Activated naive CD8-positive, alpha-beta T cell treated with anti-CD3 and anti-CD28 coated beads, Interleukin-2, amount 50 U/mL, for 24 hours (primary cell): ENCODE data around the gene ZBTB49.

Experiments
- ATAC-seq: fragments of 150-1000 bp; cut with Tn5 transposase; one replicate; pipeline ENCODE4 v1.10.0; 2021
- DNase-seq: peaks from one replicate; pipeline ENCODE4 v3.0.0; 2021
- H3K27ac Mint-ChIP-seq: one replicate; pipeline ENCODE4 v1.8.0; 2021; ENCODE audit warnings: mild to moderate bottlenecking, mixed read lengths
- H3K27me3 Mint-ChIP-seq: one replicate; pipeline ENCODE4 v1.8.0; 2021; ENCODE audit warnings: mixed read lengths
- H3K36me3 Mint-ChIP-seq: one replicate; pipeline ENCODE4 v1.8.0; 2021; ENCODE audit warnings: low read depth, mixed read lengths
- H3K4me1 Mint-ChIP-seq: one replicate; pipeline ENCODE4 v1.8.0; 2021; ENCODE audit warnings: mixed read lengths
- H3K4me3 Mint-ChIP-seq: one replicate; pipeline ENCODE4 v1.8.0; 2021; ENCODE audit warnings: mild to moderate bottlenecking, moderate library complexity, mixed read lengths
- H3K9me3 Mint-ChIP-seq: one replicate; pipeline ENCODE4 v1.8.0; 2021; ENCODE audit warnings: mixed read lengths

ZBTB49 gene

DNA sequence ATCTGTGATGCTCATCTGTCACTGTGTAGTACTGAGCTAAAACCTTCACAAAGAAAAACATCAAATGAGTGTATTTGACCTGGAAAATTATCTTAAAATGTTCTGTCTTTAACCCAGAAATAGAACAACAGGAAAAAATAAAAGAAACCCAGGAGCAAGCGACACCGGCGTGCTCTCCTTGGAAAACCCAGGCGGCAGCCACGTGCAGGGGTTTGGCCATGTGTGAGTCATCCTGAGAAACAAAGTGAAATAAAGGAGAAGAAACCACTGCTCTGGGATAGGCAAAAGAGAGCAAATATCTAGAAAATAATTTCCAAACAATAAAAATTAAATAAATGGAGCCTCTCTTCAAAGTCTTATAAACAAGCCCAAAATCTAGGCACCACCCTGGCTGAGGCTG is 22.1 kb upstream of the ZBTB49 start:
- no peaks in the 10 kb centered on the region for H3K27me3 Mint-ChIP-seq
- no peaks in the 10 kb centered on the region for H3K9me3 Mint-ChIP-seq
- H3K4me1 Mint-ChIP-seq = peaks cover 33% of the 10 kb centered on the region
- H3K36me3 Mint-ChIP-seq = peaks cover 47% of the 10 kb centered on the region
- no peak overlapping the region for H3K4me3 Mint-ChIP-seq
- no peak for DNase-seq
- no peak overlapping the region for H3K27ac Mint-ChIP-seq
- no peak for ATAC-seq

DNA sequence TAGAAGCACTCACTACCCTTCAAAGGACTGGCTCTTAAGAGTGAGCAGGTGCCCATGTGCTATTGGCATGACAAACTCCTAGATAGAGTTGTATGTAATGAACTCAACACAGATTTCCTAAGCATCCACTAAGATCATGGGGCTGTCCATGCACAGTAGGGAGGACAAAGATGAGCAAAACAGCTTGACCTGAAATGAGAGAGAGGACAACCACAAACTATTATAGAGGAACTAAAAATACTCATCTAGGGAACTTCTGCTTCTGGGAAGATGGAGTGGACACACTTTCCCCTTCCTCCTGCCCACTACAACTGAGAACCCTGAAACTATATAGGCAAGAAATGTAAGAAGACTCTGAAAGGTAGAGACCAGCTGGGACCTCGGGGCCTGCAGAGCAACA is 21.3 kb upstream of the ZBTB49 start:
- Mint-ChIP-seq H3K4me1 (peaks cover 33% of the 10 kb centered on the region), H3K27ac (peak overlapping the region; percentile 73), H3K9me3 (no peaks in the 10 kb centered on the region), H3K4me3 (peak overlapping the region; percentile 57), H3K27me3 (no peaks in the 10 kb centered on the region), H3K36me3 (peaks cover 53% of the 10 kb centered on the region)
- ATAC-seq (no peak), DNase-seq (no peak)

DNA sequence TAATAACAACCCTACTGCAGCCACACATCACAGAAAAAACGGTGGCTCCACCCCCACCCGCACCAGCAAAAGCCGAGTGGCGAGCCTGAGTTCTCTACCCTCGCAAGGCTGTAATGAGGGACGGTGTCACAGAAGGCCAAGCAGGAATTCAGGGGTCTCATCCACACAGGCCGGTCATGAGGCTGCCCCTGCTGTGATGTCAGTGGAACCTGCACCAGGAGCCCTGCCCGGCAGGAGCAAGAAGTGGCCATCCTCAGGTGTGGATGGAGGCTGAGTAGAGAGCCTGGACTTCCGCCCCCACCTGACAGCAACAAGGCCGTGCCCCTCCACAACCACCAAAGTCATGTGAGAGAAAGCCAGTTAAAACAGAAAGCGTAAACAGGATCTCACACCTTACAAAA is 20.7 kb upstream of the ZBTB49 start:
- Mint-ChIP-seq H3K9me3 (no peaks in the 10 kb centered on the region), H3K27ac (peak overlapping the region; percentile 73), H3K27me3 (no peaks in the 10 kb centered on the region), H3K36me3 (peaks cover 56% of the 10 kb centered on the region), H3K4me1 (peaks cover 33% of the 10 kb centered on the region), H3K4me3 (peak overlapping the region; percentile 30)
- ATAC-seq (no peak), DNase-seq (no peak)

DNA sequence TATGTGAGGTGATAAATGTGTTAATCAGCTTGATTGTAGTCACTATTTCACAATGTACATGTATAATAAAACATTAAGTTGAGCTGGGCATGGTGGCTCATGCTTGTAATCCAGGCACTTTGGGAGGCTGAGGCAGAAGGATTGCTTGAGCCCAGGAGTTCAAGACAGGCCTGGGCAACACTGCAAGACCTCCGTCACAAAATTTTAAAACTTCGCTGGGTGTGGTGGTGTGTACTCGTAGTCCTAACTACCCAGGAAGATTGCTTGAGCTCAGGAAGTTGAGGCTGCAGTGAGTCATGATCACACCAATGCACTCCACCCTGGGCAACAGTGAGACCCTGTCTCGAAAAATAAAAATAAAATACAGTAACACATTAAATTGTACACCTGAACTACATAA is 20.2 kb upstream of the ZBTB49 start:
- ATAC-seq (no peak), DNase-seq (no peak)
- H3K9me3 Mint-ChIP-seq = no peaks in the 10 kb centered on the region
- peaks cover 61% of the 10 kb centered on the region for H3K36me3 Mint-ChIP-seq
- H3K4me3 Mint-ChIP-seq = peak overlapping the region; percentile 30
- peaks cover 33% of the 10 kb centered on the region for H3K4me1 Mint-ChIP-seq
- H3K27me3 Mint-ChIP-seq = no peaks in the 10 kb centered on the region
- peak overlapping the region; percentile 73 for H3K27ac Mint-ChIP-seq

DNA sequence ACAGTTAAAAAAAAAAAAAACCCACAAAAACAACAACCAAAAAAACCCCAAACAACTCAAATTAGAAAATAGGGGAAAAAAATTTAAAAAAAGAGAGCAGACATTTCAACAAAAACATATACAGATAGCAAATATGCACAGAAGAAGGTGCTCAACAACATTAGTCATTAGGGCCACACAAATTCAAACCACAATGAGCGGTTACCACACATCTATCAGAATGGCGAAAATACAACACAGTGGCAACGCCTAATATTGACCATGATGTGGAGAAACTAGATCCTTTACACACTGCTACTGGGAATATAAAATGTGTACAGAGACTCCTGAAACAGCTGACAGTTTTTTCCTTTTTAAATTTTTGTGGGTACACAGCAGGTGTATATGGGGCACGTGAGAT is 19.5 kb upstream of the ZBTB49 start:
- Mint-ChIP-seq H3K27ac (no peak overlapping the region), H3K36me3 (peaks cover 67% of the 10 kb centered on the region), H3K9me3 (no peaks in the 10 kb centered on the region), H3K27me3 (no peaks in the 10 kb centered on the region), H3K4me3 (no peak overlapping the region), H3K4me1 (peaks cover 33% of the 10 kb centered on the region)
- DNase-seq (no peak), ATAC-seq (no peak)

DNA sequence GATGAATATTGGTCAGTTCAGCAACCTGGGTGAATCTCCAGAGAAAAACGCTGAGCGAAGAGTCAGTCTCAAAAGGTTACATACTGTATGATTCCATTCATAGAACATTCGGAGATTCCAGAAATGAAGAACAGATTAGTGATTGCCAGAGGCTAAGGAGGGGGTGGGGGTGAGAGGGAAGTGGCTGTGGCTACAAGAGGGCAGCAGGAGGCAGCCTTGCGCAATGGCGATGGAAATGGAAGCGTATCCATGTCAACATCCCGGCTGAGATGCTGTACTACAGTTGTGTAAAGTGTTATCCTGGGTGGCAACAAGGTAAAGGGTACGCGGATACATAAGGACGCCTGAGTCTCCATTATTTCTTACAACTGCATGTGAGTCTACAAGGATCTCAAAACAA is 18.1 kb upstream of the ZBTB49 start:
- H3K27ac Mint-ChIP-seq = no peak overlapping the region

DNA sequence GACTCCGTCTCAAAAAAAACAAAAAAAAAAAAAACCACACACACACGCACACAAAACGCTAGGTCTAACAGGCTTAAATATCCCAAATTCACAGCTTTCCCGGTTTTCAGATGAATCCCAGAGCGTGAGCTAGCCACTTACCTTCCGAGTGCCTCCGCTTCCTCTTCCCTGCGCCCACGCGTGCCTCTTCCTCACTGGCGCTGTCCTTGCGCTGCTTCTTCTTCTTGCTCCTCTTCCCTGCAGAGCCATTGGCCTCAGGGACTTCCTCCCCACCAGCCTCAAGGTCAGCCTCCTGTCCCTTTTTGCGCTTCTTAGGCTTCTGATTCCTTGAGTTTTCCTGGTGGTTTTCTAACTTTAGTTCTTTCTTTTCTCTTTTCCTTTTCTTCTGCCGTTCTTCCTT is 15.8 kb upstream of the ZBTB49 start:
- no peak for DNase-seq
- peak overlapping the region; percentile 53 for H3K27ac Mint-ChIP-seq

More for the DNA sequence above, 18.1 kb upstream of the ZBTB49 start:
- Mint-ChIP-seq H3K27me3 (no peaks in the 10 kb centered on the region), H3K4me1 (peaks cover 28% of the 10 kb centered on the region), H3K4me3 (no peak overlapping the region), H3K9me3 (no peaks in the 10 kb centered on the region), H3K36me3 (peaks cover 62% of the 10 kb centered on the region)
- ATAC-seq (no peak), DNase-seq (no peak)

DNA sequence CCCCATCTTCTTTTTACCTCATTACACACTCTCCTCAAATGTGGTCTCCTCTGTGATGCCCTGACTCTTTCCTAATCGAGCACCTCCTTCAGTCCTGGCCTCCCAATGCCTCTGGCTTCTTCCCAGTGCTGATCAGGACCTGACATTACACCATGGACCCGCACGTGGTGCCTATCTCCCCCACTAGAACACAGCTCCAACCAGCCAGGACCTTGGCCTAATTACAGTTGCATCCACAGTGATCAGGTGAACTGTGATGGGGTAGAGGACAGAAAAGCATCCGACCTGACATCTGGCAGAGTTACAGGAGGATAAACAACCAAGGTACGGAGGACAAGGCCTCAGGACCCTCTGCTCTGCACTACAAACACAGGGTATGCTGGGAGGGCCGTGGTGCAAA is 12.5 kb upstream of the ZBTB49 start:
- DNase-seq (no peak), ATAC-seq (no peak)
- no peaks in the 10 kb centered on the region for H3K4me1 Mint-ChIP-seq
- H3K36me3 Mint-ChIP-seq = peaks cover 68% of the 10 kb centered on the region
- H3K4me3 Mint-ChIP-seq = no peak overlapping the region
- H3K27ac Mint-ChIP-seq = no peak overlapping the region
- no peaks in the 10 kb centered on the region for H3K27me3 Mint-ChIP-seq
- no peaks in the 10 kb centered on the region for H3K9me3 Mint-ChIP-seq

More for the DNA sequence above, 15.8 kb upstream of the ZBTB49 start:
- peaks cover 20% of the 10 kb centered on the region for H3K4me1 Mint-ChIP-seq
- no peaks in the 10 kb centered on the region for H3K27me3 Mint-ChIP-seq
- no peaks in the 10 kb centered on the region for H3K9me3 Mint-ChIP-seq
- no peak overlapping the region for H3K4me3 Mint-ChIP-seq
- peaks cover 66% of the 10 kb centered on the region for H3K36me3 Mint-ChIP-seq
- ATAC-seq = no peak

DNA sequence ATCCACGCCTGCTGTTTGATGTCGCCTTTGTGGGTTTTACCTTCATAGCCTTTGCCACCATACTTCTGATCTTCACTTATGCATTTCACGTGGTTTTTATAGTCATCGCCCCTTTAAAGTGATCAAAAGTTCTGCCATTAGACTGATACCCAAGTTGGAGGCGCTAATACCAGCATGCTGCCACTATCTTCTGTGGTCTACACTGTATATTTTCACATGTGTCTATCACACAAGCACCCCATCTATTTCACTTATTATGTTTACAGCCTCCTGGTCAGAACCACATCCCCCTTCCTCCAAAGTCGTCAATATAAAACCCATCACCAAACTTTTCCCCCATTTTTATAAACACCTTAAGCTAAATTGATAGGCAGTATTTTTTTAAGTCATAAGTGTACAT is 8.3 kb upstream of the ZBTB49 start:
- ATAC-seq = no peak
- H3K4me1 Mint-ChIP-seq = peaks cover 10% of the 10 kb centered on the region
- no peak overlapping the region for H3K27ac Mint-ChIP-seq
- peaks cover 71% of the 10 kb centered on the region for H3K36me3 Mint-ChIP-seq
- no peaks in the 10 kb centered on the region for H3K9me3 Mint-ChIP-seq
- no peak for DNase-seq
- no peaks in the 10 kb centered on the region for H3K27me3 Mint-ChIP-seq
- no peak overlapping the region for H3K4me3 Mint-ChIP-seq

DNA sequence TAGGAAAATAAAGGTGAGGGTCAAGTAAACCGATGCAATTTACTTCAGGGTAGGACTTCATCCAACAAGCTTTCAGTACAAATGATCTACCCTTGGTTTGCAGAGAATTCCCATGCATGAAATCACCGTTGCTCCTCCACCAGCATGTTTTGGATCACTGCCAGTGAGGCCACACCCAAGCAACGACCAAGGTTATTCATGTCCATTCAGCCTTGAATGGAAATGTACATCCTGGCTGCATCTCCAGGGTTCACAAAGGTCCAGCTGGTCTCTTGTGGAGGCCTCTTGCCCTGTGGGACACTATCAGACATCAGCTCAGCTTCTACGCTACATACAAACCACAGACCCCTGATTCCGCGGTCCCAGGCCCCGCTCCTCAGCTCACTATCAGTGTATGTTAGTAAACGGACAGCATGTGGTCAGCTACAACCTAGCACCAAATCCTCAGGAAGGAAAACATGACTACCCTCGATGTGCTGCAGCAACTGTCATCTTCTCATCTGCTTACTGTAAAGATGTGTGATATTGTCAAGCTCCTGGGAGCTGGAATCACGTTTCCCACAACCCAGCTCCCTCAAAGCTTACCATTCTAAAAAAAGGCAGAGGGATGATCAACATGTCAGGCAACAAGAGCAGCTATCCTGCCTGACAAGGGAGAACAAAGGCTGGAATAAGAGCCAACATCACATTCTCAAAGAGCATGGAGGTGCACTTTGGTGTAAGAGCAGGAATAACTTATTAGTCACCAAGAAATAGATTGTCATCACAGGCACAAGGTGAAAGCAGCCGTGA is 5.0 kb upstream of the ZBTB49 start:
- no peaks in the 10 kb centered on the region for H3K9me3 Mint-ChIP-seq
- H3K4me3 Mint-ChIP-seq = no peak overlapping the region
- DNase-seq (no peak), ATAC-seq (no peak)
- no peak overlapping the region for H3K27ac Mint-ChIP-seq
- peaks cover 36% of the 10 kb centered on the region for H3K4me1 Mint-ChIP-seq
- no peaks in the 10 kb centered on the region for H3K27me3 Mint-ChIP-seq
- H3K36me3 Mint-ChIP-seq = peaks cover 54% of the 10 kb centered on the region

DNA sequence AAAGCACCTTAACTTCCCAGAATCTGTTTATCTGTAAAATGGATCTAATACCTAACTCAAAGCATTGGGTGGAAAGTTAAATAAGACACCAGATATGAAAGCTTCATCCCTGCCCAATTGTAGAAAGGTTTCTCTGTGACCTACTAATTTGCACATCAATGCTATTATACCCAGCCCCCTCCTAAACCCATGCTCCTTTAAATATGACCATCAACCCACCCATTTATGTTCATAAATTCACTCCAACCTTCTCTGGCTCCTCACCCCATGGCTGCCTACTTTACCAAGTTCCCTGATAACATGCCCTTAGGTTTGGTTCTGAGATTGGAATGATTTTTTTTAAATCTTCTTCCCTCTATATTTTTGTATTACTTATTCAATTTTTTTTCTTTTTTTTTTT is 2.0 kb upstream of the ZBTB49 start:
- H3K9me3 Mint-ChIP-seq = no peaks in the 10 kb centered on the region
- peaks cover 30% of the 10 kb centered on the region for H3K36me3 Mint-ChIP-seq
- peak overlapping the region; percentile 93 for H3K4me3 Mint-ChIP-seq
- DNase-seq (no peak), ATAC-seq (no peak)
- peaks cover 50% of the 10 kb centered on the region for H3K4me1 Mint-ChIP-seq
- H3K27ac Mint-ChIP-seq = no peak overlapping the region
- no peaks in the 10 kb centered on the region for H3K27me3 Mint-ChIP-seq

DNA sequence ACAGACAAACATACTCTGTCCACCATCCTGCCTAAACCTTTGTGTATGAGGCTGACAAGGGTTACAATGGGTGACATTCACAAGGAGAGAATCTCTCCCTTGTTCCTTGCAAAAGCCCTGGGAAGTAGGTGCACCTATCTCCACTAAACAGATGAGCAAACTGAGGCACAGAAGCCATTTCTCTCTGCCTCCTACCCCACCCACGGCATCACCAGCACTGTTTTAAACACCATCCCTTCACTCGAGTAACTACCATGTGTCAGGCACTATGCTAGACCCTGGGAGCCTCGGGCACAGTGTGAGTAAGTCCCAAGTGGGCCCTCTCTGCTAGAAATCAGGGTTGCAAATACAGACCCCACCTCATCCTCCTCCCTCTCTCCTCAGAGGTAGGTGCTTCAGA is 996 bp upstream of the ZBTB49 start:
- H3K4me1 Mint-ChIP-seq = peaks cover 50% of the 10 kb centered on the region
- ATAC-seq (no peak), DNase-seq (no peak)
- H3K9me3 Mint-ChIP-seq = no peaks in the 10 kb centered on the region
- H3K27me3 Mint-ChIP-seq = no peaks in the 10 kb centered on the region
- H3K27ac Mint-ChIP-seq = peak overlapping the region; percentile 89
- peak overlapping the region; percentile 93 for H3K4me3 Mint-ChIP-seq
- H3K36me3 Mint-ChIP-seq = peaks cover 24% of the 10 kb centered on the region

DNA sequence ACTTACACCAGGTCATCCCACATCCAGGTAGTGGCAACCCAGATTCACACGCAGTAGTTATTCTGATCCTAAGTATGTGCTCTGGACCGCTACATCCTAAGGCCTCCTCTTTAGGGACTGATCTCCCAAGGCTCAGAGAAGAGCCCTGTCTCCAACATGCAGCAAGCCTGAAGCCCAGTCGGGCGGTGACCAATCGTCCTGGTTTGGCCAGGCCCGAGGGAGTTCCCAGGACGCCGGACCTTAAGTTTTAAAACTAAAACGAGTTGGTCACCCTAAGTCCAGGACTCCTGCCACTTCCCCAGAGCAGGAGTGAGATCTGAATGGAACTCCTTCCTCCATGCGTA is 482 bp upstream of the ZBTB49 start:
- peak; percentile 13 for ATAC-seq
- Mint-ChIP-seq H3K4me3 (peak overlapping the region; percentile 93), H3K27me3 (no peaks in the 10 kb centered on the region), H3K9me3 (no peaks in the 10 kb centered on the region), H3K4me1 (peaks cover 50% of the 10 kb centered on the region), H3K36me3 (peaks cover 22% of the 10 kb centered on the region), H3K27ac (peak overlapping the region; percentile 89)
- DNase-seq = no peak

DNA sequence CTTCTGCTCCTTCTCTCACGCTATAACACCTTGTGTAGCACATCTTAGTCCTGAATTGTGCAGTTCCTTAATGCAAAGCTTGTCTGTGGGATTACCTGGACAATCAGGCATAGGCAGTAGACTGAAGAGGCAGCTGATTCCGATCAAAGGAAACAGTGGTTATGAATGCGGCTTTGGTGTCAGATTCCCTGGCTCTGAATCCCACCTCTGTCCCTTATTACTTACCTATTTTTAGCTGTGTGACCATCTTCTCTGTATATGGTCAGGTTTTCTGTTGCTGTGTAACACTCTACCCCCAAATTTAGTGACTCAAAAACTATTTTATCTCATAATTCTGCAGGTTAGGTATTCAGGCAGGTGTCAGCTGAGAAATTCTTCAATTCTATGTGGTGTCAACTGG is 3.2 kb downstream of the ZBTB49 start:
- Mint-ChIP-seq H3K27me3 (no peaks in the 10 kb centered on the region), H3K9me3 (no peaks in the 10 kb centered on the region), H3K27ac (no peak overlapping the region), H3K4me1 (peaks cover 26% of the 10 kb centered on the region), H3K36me3 (peaks cover 17% of the 10 kb centered on the region), H3K4me3 (no peak overlapping the region)
- no peak for ATAC-seq
- DNase-seq = no peak

DNA sequence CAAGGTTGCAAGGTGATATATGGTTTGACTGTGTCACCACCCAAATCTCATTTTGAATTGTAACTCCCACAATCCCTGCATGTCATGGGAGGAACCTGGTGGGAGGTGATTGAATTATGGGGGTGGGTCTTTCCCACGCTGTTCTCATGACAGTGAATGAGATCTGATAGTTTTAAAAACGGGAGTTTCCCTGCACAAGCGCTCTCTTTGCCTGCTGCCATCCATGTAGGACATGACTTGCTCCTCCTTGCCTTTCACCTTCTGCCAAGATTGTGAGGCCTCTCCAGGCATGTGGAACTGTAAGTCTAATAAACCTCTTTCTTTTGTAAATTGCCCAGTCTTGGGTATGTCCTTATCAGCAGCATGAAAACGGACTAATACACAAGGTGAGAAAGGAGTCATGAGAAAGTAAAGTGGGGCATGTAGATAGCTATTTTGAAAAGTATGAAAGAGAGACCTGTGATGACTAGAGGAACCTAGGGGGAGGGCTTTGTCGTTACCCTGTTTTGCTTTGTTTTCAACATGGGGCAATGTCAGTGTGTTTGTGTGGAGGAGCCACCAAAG is 6.3 kb downstream of the ZBTB49 start:
- peaks cover 7% of the 10 kb centered on the region for H3K4me1 Mint-ChIP-seq
- no peaks in the 10 kb centered on the region for H3K9me3 Mint-ChIP-seq
- ATAC-seq (no peak), DNase-seq (no peak)
- peaks cover 14% of the 10 kb centered on the region for H3K36me3 Mint-ChIP-seq
- no peak overlapping the region for H3K4me3 Mint-ChIP-seq
- no peaks in the 10 kb centered on the region for H3K27me3 Mint-ChIP-seq
- no peak overlapping the region for H3K27ac Mint-ChIP-seq
